Choroid plexus epithelial cell (primary cell): ENCODE measurements around the gene BMPER.
"Not testable (repeated sequence)": the region's sequence is repeated elsewhere in the genome, so short reads cannot be mapped to it uniquely, and the experiment has no call there.

ENCODE experiments used
- DNase-seq: peaks from one replicate; pipeline ENCODE4 v3.0.0-alpha.2; 2010; ENCODE audit warnings: low read depth
- H3K4me3 ChIP-seq: 2 replicates; pipeline ENCODE4 v1.5.1; 2011; ENCODE audit warnings: low read depth, mild to moderate bottlenecking, control low read depth, low read length, moderate library complexity
- CTCF ChIP-seq: conservative IDR thresholded peaks from 2 replicates; pipeline ENCODE4 v1.5.1; 2011; ENCODE audit warnings: low read depth, mild to moderate bottlenecking, control low read depth, inconsistent platforms, low read length, moderate library complexity

BMPER gene

DNA sequence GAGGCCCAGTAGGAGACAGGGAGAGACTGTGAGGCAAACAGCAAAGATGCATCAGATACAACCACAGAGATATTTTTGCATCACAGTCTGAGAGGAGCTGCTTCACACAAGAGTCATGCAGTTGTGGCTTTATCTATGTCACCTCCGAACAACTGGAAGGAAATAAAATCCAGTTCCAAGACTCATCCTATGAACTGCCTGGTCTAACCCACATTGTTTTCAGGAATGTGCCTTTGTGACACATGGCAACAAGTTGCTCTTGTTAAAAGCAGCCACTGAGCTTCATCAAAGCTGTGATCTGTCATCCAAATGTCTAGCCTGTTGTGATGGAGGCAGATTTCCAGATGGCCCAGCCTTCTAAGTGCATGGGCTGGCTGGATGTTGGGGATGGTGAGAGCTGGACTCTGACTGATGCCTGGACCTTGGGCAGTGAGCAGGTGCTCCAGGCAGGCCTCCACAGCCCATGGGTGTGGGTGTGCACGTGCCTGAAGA, 255.0 kb downstream of the BMPER start:
- TF ChIP-seq CTCF, result no peak
- no peak overlapping the region for H3K4me3 ChIP-seq
- peak; percentile 78 for DNase-seq

- DNase-seq, result no peak
- TF ChIP-seq CTCF, result no peak
- H3K4me3 ChIP-seq, result no peak overlapping the region
Measured at GRCh38 chr7:34162027-34162565, 256.8 kb downstream of the BMPER start.

GRCh38 chr7:34162677-34163076, 257.3 kb downstream of the BMPER start:
- TF ChIP-seq CTCF, result no peak
- H3K4me3 ChIP-seq, result no peak overlapping the region
- no peak for DNase-seq

DNA sequence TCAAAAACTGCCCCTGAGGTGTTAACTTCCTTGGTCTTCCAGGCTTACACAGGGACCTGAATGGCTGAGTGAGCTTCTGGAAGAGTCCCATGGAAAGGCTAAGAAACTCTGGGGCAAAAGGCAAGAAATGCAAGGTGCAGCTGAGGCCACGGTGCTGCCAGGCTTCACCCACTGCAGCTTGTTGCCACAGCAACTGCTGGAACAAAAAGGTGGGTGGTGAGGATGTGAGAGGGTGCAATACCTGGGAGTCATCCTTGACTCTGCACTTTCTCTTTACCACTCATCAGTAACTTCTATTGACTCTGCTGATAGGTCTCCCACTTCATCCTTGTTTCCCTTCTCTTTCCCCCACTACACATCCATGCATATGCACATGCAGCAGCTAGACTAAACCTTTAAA, 258.6 kb downstream of the BMPER start:
- no peak overlapping the region for H3K4me3 ChIP-seq
- no peak for TF ChIP-seq CTCF
- DNase-seq, result no peak

- TF ChIP-seq CTCF, result no peak
- no peak overlapping the region for H3K4me3 ChIP-seq
- peak; percentile 43 for DNase-seq
Measured at GRCh38 chr7:34165466-34165865, 260.1 kb downstream of the BMPER start.

- DNase-seq, result peak; percentile 73
- peak; percentile 78 for TF ChIP-seq CTCF
- no peak overlapping the region for H3K4me3 ChIP-seq
Measured at GRCh38 chr7:34165927-34166550, 260.7 kb downstream of the BMPER start.

DNA sequence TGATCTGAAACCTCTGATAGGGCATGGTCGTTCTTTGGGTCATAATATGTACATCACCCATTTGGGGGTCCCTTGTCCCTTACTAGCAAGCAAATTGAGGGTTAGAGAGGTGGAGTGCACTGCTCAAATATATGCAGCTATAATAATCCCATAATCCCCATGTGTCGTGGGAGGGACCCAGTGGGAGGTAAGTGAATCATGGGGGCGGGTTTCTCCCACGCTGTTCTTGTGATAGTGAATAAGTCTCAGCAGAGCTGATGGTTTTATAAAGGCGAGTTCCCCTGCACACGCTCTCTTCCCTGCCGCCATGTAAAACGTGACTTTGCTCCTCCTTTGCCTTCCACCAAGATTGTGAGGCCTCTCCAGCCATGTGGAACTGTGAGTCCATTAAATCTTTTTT, 262.7 kb downstream of the BMPER start:
- peak; percentile 13 for DNase-seq
- no peak for TF ChIP-seq CTCF
- H3K4me3 ChIP-seq, result no peak overlapping the region

- DNase-seq, H3K4me3 ChIP-seq: not testable (repeated sequence)
Measured at GRCh38 chr7:34174688-34175616, 269.6 kb downstream of the BMPER start.
